IMR-90 (cell line): ENCODE measurements around the gene REXO5. TPM values are rescaled to one million over a fixed set of nuclear protein-coding genes. Genes with fewer than 3 reads are reported as not detected.

Experiments
- ATAC-seq: fragments of 200-7000 bp; cut with Tn5 transposase; 2 replicates; pipeline ENCODE4 v1.9.1; 2020; ENCODE audit warnings: low read depth, mild to moderate bottlenecking, moderate library complexity
- BruUV-seq: library from RNA; stranded (reverse); fragments of 400-500 nt; replicated peaks from 2 replicates; lab custom pipeline; 2021; lab: Mats Ljungman, UMichigan
- CTCF ChIA-PET: fragments of 300-600 bp; formaldehyde crosslinking; extraction: SDS; loops from one replicate; lab custom pipeline; 2021; ENCODE audit warnings: antibody characterized with exemption; lab: Yijun Ruan, JAX
- POLR2A ChIA-PET: fragments of 300-600 bp; sonication (Branson Sonifier 250); formaldehyde crosslinking; loops from one replicate; lab custom pipeline; 2022; ENCODE audit warnings: antibody characterized with exemption; ENCODE audit not compliant: unreplicated experiment; lab: Charles Lee
- DNase-seq: peaks from one replicate; pipeline ENCODE4 v3.0.0; 2013
- H2AFZ ChIP-seq: replicated peaks from 2 replicates; pipeline ENCODE3; 2013; ENCODE audit warnings: low read length, mild to moderate bottlenecking; ENCODE audit not compliant: poor library complexity
- H2AK5ac ChIP-seq: 2 replicates; pipeline ENCODE4 v1.6.1; 2013; ENCODE audit warnings: low read depth, low read length, inconsistent platforms
- H2AK9ac ChIP-seq: replicated peaks from 2 replicates; pipeline ENCODE3; 2013; ENCODE audit warnings: mild to moderate bottlenecking, low read depth, low read length, moderate library complexity; ENCODE audit not compliant: poor library complexity
- H2BK120ac ChIP-seq: 2 replicates; pipeline ENCODE4 v1.6.1; 2013; ENCODE audit warnings: low read depth, low read length, inconsistent platforms
- H2BK15ac ChIP-seq: 3 replicates; pipeline ENCODE4 v1.6.1; 2013; ENCODE audit warnings: low read depth, low read length, inconsistent platforms
- H2BK20ac ChIP-seq: 2 replicates; pipeline ENCODE4 v1.6.1; 2013; ENCODE audit warnings: low read depth, mild to moderate bottlenecking, inconsistent platforms, low read length, moderate library complexity
- H2BK5ac ChIP-seq: 2 replicates; pipeline ENCODE4 v1.6.1; 2013; ENCODE audit warnings: mild to moderate bottlenecking, low read depth, low read length, inconsistent platforms; ENCODE audit not compliant: poor library complexity, severe bottlenecking
- H3K14ac ChIP-seq: replicated peaks from 2 replicates; pipeline ENCODE4 v1.6.1; 2013; ENCODE audit warnings: low read depth, low read length, inconsistent platforms
- H3K18ac ChIP-seq: 2 replicates; pipeline ENCODE4 v1.6.1; 2013; ENCODE audit warnings: low read depth, low read length, control low read depth
- H3K23ac ChIP-seq: 2 replicates; pipeline ENCODE4 v1.6.1; 2013; ENCODE audit warnings: low read depth, low read length, inconsistent platforms
- H3K27ac ChIP-seq: 2 replicates; pipeline ENCODE4 v1.5.1; 2013; ENCODE audit warnings: mild to moderate bottlenecking, control low read depth, low read length; ENCODE audit not compliant: insufficient read depth
- H3K27me3 ChIP-seq: 2 replicates; pipeline ENCODE4 v1.6.1; 2013; ENCODE audit warnings: low read length; ENCODE audit not compliant: control insufficient read depth, insufficient read depth
- H3K36me3 ChIP-seq: 2 replicates; pipeline ENCODE4 v1.6.1; 2013; ENCODE audit warnings: low read length, mixed read lengths; ENCODE audit not compliant: control insufficient read depth, insufficient read depth
- H3K4ac ChIP-seq: 2 replicates; pipeline ENCODE4 v1.6.1; 2013; ENCODE audit warnings: low read depth, low read length, inconsistent platforms
- H3K4me1 ChIP-seq: 2 replicates; pipeline ENCODE4 v1.6.1; 2013; ENCODE audit warnings: low read length, mixed read lengths; ENCODE audit not compliant: control insufficient read depth, insufficient read depth
- H3K4me2 ChIP-seq: 2 replicates; pipeline ENCODE4 v1.6.1; 2013; ENCODE audit warnings: low read depth, mild to moderate bottlenecking, control low read depth, low read length, moderate library complexity
- H3K4me3 ChIP-seq: 2 replicates; pipeline ENCODE4 v1.5.1; 2013; ENCODE audit warnings: low read depth, mild to moderate bottlenecking, control low read depth, low read length, moderate library complexity; ENCODE audit not compliant: insufficient read depth
- H3K56ac ChIP-seq: 2 replicates; pipeline ENCODE4 v1.6.1; 2013; ENCODE audit warnings: low read length, inconsistent platforms; ENCODE audit not compliant: insufficient read depth; ENCODE audit errors: extremely low read depth
- H3K79me1 ChIP-seq, 2 experiments: 2 replicates each; pipeline ENCODE4 v1.6.1; 2013; ENCODE audit warnings: low read length in 2 of 2, inconsistent platforms in 1 of 2, low read depth in 1 of 2
- H3K9ac ChIP-seq: 2 replicates; pipeline ENCODE4 v1.6.1; 2013; ENCODE audit warnings: low read depth, low read length, control low read depth
- H3K9me1 ChIP-seq: 2 replicates; pipeline ENCODE4 v1.6.1; 2013; ENCODE audit warnings: low read length, inconsistent platforms; ENCODE audit not compliant: insufficient read depth
- H3K9me3 ChIP-seq: 2 replicates; pipeline ENCODE4 v1.6.1; 2013; ENCODE audit warnings: low read length; ENCODE audit not compliant: control insufficient read depth, insufficient read depth
- H4K20me1 ChIP-seq: 2 replicates; pipeline ENCODE4 v1.6.1; 2013; ENCODE audit warnings: low read length, inconsistent platforms; ENCODE audit not compliant: insufficient read depth
- H4K5ac ChIP-seq: 2 replicates; pipeline ENCODE4 v1.6.1; 2013; ENCODE audit warnings: mild to moderate bottlenecking, low read depth, low read length, control low read depth
- H4K8ac ChIP-seq, 2 experiments: 2 replicates each; pipeline ENCODE4 v1.6.1; 2013; ENCODE audit warnings: low read depth in 2 of 2, low read length in 2 of 2, control low read depth in 1 of 2, inconsistent platforms in 1 of 2
- H4K91ac ChIP-seq: 2 replicates; pipeline ENCODE4 v1.6.1; 2013; ENCODE audit warnings: low read depth, low read length, inconsistent platforms; ENCODE audit not compliant: insufficient read depth
- BHLHE40 ChIP-seq: fragments of 150-350 bp; IDR thresholded peaks from 2 replicates; pipeline ENCODE4 v1.6.1; 2016; ENCODE audit warnings: mild to moderate bottlenecking, low read depth, low read length
- CHD1 ChIP-seq: IDR thresholded peaks from 2 replicates; pipeline ENCODE4 v1.6.1; 2012; ENCODE audit warnings: low read depth, low read length, improper control_type of control experiment
- RCOR1 ChIP-seq: IDR thresholded peaks from 2 replicates; pipeline ENCODE4 v1.6.1; 2012; ENCODE audit warnings: mild to moderate bottlenecking, low read length, improper control_type of control experiment; ENCODE audit not compliant: insufficient replicate concordance
- WGBS, 2 experiments: methylation state at CpG; one replicate each; pipeline versions ENCODE4 v1.1.5 to v1.1.7; 2013; ENCODE audit warnings: missing lambda C conversion rate in 2 of 2; ENCODE audit not compliant: insufficient read length in 1 of 2; ENCODE audit errors: extremely low coverage in 2 of 2; 5-methylcytosine and 5-hydroxymethylcytosine counted together
- dilution Hi-C: fragments of 300-500 bp; cut with HindIII; formaldehyde crosslinking; loops from one replicate; pipeline ENCODE4 v1.14.3; 2018; ENCODE audit warnings: low sequenced_read_pairs; ENCODE audit not compliant: unreplicated experiment
- in situ Hi-C: fragments of 300-500 bp; cut with MboI; formaldehyde crosslinking; loops from 3 replicates; pipeline ENCODE4 v1.14.3; 2019; ENCODE audit warnings: low sequenced_read_pairs, inconsistent platforms, mixed read lengths
- intact Hi-C: fragments of 100-400 bp; cut with micrococcal nuclease; formaldehyde crosslinking; loops from 2 replicates; pipeline ENCODE4 v1.10.0; 2022
- polyA plus RNA-seq, 3 experiments: library from polyadenylated mRNA; depleted of rRNA; stranded (reverse); fragments of >200 nt; gene quantifications; 2 replicates each; pipeline ENCODE4 v1.2.3, GENCODE V29; 2012; ENCODE audit warnings: low replicate concordance in 1 of 3
- total RNA-seq: library from RNA; depleted of rRNA; stranded (reverse); fragments of >200 nt; gene quantifications from 2 replicates; pipeline ENCODE4 v1.2.3, GENCODE V29; 2012

The REXO5 gene
- total and polyA plus RNA-seq, 2 of the 4 experiments (the other 2 are of a cell fraction) = 3.7 to 7.0 TPM

- Histone ChIP-seq H2AFZ (peak overlapping the region; percentile 8), H3K56ac (no peak overlapping the region), H3K27me3 (no peaks in the 10 kb centered on the region), H3K9me1 (peaks cover 8% of the 10 kb centered on the region), H3K27ac (no peak overlapping the region), H3K36me3 (no peaks in the 10 kb centered on the region), H3K9ac (no peak overlapping the region), H4K91ac (no peak overlapping the region), H2BK20ac (no peak overlapping the region), H2BK15ac (no peak overlapping the region), H4K5ac (no peak overlapping the region), H4K20me1 (0 out of 2 replicates have a peak, but pooled peaks cover 5% of the 10 kb centered on the region), H4K8ac (peak overlapping the region in 1 of 2 experiments; percentile 20; a peak in 2 of 4 replicates), H3K79me1 (peaks cover 9 to 28% of the 10 kb centered on the region in 2 experiments), H3K9me3 (no peaks in the 10 kb centered on the region), H2AK5ac (no peak overlapping the region), H3K18ac (no peak overlapping the region), H3K4me3 (no peak overlapping the region), H3K4ac (peak overlapping the region; percentile 16; the same call in 1 of the 2 replicates), H2BK120ac (no peak overlapping the region), H3K23ac (no peak overlapping the region), H2BK5ac (no peak overlapping the region), H3K4me2 (no peak overlapping the region), H2AK9ac (peak overlapping the region; percentile 94), H3K14ac (no peak overlapping the region), H3K4me1 (no peaks in the 10 kb centered on the region)
- no peak for TF ChIP-seq RCOR1
- TF ChIP-seq CHD1 = no peak
- no peak for TF ChIP-seq BHLHE40
- intact Hi-C loops (loop anchor here (2.0 to 5.0 kb wide), 4 partner anchors 43 to 494 kb away; partner anchors contain the start of gene LDAF1), in situ Hi-C loops (no loop called here), dilution Hi-C loops (no loop called here)
- DNase-seq (no peak), ATAC-seq (no peak)
- 100% methylated on average over 1 of the region's 11 CpGs; no CpG with 5 or more reads in 1 of the 2 experiments for WGBS, 2 experiments
- CTCF ChIA-PET = interaction anchor here (0.9 kb wide), 1 partner anchor 10 kb away, joined by 3 read pairs; no protein-coding TSS in a partner anchor
- BruUV-seq = no TSS peak
- POLR2A ChIA-PET = no interaction called here
These were observed 1.5 kb downstream of the REXO5 start for GRCh38 chr16:20807862-20808261.
